ENCODE data around the gene RHOBTB1.
A peak's percentile ranks its signal among the peaks of the same experiment; 100 is the strongest.

DNA sequence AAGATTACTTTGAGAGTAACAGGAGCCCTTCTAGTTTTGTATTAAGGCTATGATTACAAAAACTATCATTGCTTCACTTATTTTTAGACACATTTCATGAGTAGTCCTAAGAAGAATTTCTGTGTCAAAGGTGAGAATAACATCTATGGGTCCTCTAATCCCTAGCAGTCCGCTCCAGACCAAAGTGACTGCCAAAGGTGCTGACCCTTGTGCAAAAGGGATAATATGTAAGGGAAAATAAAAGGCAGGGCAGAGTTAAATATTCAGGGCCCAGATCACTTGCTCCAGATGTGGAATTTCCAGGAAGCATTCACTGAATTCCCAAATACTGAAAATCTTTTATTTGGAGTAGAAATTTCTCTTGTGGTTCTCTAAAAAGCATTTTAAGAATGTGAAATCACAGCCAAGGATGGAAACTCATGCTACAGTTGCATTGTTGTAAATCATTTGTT is 29.3 kb downstream of the RHOBTB1 start:
- TF ChIP-seq ZFP30 (CRISPR knock-in tag; IDR thresholded peaks at IDR 0.05) = no peak
- no peak for TF ChIP-seq OSR1 (CRISPR knock-in tag; IDR thresholded peaks at IDR 0.05)
- TF ChIP-seq TCF4 (CRISPR knock-in tag; IDR thresholded peaks at IDR 0.05; ENCODE audit: borderline replicate concordance) = no peak
- TF ChIP-seq ISL1 (CRISPR knock-in tag; IDR thresholded peaks at IDR 0.05) = 0 out of 2 replicates have a peak, but pooled peaks have one; percentile 5
- TF ChIP-seq BACH2 (CRISPR knock-in tag; IDR thresholded peaks at IDR 0.05; ENCODE audit: borderline replicate concordance) = no peak
- no peak for TF ChIP-seq ZNF70 (CRISPR knock-in tag; IDR thresholded peaks at IDR 0.05)
- TF ChIP-seq, protein P1, sequence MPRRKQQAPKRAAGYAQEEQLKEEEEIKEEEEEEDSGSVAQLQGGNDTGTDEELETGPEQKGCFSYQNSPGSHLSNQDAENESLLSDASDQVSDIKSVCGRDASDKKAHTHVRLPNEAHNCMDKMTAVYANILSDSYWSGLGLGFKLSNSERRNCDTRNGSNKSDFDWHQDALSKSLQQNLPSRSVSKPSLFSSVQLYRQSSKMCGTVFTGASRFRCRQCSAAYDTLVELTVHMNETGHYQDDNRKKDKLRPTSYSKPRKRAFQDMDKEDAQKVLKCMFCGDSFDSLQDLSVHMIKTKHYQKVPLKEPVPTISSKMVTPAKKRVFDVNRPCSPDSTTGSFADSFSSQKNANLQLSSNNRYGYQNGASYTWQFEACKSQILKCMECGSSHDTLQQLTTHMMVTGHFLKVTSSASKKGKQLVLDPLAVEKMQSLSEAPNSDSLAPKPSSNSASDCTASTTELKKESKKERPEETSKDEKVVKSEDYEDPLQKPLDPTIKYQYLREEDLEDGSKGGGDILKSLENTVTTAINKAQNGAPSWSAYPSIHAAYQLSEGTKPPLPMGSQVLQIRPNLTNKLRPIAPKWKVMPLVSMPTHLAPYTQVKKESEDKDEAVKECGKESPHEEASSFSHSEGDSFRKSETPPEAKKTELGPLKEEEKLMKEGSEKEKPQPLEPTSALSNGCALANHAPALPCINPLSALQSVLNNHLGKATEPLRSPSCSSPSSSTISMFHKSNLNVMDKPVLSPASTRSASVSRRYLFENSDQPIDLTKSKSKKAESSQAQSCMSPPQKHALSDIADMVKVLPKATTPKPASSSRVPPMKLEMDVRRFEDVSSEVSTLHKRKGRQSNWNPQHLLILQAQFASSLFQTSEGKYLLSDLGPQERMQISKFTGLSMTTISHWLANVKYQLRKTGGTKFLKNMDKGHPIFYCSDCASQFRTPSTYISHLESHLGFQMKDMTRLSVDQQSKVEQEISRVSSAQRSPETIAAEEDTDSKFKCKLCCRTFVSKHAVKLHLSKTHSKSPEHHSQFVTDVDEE (CRISPR knock-in tag; IDR thresholded peaks at IDR 0.05) = no peak
- TF ChIP-seq, protein P2, sequence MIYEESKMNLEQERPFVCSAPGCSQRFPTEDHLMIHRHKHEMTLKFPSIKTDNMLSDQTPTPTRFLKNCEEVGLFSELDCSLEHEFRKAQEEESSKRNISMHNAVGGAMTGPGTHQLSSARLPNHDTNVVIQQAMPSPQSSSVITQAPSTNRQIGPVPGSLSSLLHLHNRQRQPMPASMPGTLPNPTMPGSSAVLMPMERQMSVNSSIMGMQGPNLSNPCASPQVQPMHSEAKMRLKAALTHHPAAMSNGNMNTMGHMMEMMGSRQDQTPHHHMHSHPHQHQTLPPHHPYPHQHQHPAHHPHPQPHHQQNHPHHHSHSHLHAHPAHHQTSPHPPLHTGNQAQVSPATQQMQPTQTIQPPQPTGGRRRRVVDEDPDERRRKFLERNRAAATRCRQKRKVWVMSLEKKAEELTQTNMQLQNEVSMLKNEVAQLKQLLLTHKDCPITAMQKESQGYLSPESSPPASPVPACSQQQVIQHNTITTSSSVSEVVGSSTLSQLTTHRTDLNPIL (CRISPR knock-in tag; IDR thresholded peaks at IDR 0.05; ENCODE audit: low read depth) = no peak
- TF ChIP-seq ZFP3 (CRISPR knock-in tag; IDR thresholded peaks at IDR 0.05) = no peak

Measured in SK-N-SH treated with all-trans-retinoic acid at 6 μM for 48 hours (cell line).